22Rv1 (cell line): ENCODE measurements around the gene TCEANC.

Experiments used
- ZFX ChIP-seq: fragments of 450-650 bp; IDR thresholded peaks from 2 replicates; pipeline ENCODE4 v1.6.1; 2017; ENCODE audit warnings: antibody characterized with exemption, borderline replicate concordance
- TF ChIP-seq, protein P1 (sequence below): fragments of 450-650 bp; IDR thresholded peaks from 2 replicates; pipeline ENCODE4 v1.5.1; 2017; ENCODE audit warnings: mild to moderate bottlenecking

DNA sequence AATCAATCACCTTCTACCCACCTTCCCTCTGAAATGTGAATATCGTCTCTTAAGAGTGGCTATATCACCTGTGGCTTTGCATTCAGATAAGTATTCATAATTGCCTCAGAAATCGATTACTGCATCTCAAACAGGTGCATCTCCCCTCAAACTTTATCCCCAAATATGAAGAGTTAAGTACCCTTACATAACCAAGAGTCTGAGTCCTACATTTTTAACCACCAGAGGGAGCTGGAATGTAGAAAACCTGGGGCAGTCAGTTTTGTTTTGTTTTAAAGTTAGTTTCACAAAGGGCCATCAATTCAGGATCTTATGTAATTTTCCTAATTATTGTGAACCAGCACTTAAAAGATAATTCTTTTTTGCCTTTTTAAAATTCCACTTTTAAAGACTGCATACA, 5.7 kb downstream of the TCEANC start:
- TF ChIP-seq, protein P1, sequence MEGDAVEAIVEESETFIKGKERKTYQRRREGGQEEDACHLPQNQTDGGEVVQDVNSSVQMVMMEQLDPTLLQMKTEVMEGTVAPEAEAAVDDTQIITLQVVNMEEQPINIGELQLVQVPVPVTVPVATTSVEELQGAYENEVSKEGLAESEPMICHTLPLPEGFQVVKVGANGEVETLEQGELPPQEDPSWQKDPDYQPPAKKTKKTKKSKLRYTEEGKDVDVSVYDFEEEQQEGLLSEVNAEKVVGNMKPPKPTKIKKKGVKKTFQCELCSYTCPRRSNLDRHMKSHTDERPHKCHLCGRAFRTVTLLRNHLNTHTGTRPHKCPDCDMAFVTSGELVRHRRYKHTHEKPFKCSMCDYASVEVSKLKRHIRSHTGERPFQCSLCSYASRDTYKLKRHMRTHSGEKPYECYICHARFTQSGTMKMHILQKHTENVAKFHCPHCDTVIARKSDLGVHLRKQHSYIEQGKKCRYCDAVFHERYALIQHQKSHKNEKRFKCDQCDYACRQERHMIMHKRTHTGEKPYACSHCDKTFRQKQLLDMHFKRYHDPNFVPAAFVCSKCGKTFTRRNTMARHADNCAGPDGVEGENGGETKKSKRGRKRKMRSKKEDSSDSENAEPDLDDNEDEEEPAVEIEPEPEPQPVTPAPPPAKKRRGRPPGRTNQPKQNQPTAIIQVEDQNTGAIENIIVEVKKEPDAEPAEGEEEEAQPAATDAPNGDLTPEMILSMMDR = peak; percentile 65
- TF ChIP-seq ZFX = no peak
